HG03025 (cell line): Measurements from ENCODE around the gene ACTN4.

Experiments used
- ATAC-seq: cut with Tn5 transposase; IDR thresholded peaks from one replicate; pipeline ENCODE4 v1.9.1; 2021; ENCODE audit warnings: mild to moderate bottlenecking, moderate library complexity; ENCODE audit not compliant: unreplicated experiment, low FRiP score

The ACTN4 gene

DNA sequence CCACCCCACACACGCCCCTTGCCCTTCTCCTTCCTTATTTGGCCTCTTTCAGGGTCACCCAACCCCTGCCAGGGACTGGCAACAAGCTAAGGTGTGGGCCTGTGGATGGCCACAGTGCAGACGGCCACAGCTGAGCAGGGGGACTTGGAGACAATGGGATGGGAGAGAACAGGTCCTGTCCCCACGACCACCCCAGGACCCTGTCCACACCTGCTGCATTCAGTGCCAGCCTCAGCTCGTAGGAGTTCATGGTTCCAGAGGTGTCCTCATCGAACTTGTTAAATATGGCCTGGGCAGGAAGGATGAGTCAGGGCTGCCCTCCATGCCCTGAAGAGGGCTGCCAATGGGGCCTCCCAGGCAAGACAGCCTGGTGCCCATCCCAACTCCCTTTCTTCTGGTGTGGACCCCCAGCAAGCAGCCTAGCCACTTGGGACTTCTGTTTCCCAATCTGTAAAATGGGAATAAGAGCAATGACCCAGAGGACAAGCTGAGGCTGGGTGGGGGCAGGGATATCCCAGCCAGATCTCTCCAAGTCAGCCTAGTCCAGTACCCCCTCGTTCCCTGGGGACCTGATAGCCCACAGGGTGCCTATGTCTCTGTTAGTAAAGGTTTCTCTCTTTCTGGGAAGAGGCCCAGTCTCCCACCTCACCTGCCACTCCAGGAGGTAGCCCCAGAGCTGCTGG lies 86.2 kb downstream of the ACTN4 start:
- ATAC-seq, result no peak

DNA sequence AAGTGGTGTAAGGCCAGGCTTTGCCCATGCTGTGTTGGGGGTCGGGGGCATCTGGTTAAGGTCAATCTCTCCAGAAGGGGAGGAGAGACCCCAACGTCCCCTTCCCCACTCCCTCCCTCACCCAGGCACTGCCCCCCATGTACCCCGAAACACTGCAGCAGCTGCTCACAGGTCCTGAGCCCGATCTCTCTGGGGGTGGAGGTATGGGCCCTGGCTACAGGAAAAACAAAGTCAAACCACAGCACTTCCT lies 86.7 kb downstream of the ACTN4 start:
- no peak for ATAC-seq

DNA sequence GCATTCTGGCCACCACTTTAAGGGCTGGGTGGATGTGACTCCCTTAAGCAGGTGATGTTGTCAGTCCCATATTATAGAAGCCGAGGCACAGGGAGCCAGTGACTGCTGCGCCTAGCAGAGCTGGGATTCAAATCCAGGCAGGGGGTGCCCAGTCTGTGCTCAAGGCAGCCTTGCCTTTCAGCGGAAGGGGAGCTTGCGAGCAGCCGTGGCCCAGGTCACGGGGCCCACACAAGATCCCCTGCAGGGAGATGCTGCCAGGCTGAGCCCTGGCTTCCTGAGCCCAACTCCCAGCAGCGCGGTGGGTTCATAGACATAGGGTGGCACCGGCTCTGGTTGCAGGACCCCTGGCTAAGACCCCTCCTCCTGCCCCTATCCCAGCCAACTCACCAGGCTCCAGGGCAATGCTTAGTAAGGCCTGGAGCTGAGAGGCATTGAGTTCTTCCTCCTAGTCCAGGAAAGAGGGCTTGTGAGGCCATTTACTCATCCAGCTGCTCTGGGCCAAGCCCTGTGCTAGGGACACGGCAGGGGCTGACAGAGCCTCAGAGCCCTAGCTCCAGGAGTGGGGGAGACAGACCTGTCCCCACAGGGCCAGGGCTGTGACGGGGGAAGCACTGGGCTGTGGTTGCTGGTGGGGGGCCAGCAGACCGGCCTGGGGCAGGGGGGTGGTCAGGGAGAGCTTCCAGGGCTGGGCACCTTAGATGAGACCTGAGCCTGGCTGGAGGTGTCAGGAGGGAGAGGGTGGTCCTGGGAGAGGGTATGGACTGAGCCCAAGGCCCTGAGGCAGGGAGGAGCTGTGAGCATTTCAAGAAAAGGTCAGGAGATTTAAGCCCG lies 87.2 kb downstream of the ACTN4 start:
- ATAC-seq, result no peak

DNA sequence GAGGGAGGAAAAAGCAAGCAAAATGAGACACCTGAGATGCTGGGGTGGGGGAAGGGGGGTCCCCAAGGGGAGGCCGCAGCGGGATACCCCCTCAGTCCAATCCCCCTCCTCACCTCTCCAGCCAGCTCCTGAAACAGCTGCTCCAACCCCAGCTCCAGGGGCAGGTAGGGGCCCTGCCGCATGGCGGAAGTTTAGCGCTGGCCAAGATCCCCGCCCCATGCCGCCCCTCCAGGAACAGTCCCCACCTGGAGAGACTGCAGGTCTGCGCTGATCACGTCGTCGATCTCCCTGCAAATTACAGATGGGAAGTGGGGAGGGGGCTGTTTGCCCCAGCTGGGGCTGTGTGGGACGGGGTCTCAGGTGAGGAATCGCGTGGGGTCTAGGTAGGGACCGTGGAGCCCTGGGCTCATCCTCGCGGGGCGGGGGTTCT lies 87.8 kb downstream of the ACTN4 start:
- no peak for ATAC-seq

DNA sequence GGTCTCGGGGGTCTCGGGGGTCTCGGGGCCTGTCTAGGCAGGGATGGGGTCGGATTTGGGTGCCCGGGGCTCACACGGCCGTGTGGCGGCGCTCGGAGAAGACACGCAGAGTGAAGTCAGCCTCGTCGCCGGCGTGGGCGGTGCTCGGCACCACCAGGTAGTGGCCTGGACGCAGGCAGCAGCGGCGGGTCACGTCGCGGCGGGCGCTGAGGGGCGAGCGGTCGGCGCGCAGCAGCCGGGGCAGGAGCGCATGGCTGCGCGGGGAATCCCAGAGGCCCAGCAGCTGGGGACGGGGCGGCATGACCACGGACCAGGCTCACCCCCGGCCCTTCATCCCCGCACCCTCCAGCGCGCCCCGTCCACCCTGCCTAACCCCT lies 88.6 kb downstream of the ACTN4 start:
- no peak for ATAC-seq

DNA sequence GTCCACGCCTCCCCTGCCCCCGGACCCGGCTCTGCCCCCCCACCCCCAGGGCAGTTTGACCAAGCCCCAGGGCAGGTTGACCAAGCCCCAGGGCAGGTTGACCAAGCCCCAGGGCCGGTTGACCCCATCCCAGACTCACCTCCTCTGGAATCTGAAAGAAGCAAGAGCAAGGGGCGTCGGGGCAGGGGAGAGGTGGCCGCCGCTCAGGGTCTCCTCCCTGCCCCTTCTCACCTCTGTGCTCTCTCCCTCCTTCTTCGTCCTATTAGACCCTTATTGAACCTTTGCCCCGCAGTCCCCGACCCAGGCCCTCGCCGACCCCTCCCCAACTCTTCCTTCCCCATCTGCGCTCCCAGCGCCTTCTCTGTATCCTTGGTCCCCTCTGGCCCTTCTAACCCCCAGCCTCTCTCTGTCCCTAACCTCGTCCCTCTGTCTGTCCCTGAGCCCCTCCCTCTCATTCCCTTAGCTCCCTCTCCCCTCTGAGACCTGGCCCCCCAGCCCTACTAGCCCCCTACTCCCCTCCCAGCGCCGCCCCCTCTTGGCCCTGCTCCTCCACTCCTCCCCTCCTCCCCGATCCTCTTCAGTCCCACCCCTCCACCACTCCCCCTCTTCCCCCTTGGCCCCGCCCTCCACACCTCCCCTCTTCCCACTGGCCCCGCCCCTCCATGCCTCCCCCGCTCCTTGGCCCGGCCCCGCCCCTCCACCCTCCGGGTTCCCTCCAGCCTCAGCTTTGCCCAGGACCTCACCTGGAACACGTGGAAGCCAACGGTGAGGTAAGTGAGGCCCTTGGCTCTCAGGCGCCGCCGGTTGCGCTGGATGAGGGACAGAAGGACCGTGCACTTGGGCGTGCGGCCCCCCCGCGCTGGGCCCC lies 89.2 kb downstream of the ACTN4 start:
- ATAC-seq, result no peak

DNA sequence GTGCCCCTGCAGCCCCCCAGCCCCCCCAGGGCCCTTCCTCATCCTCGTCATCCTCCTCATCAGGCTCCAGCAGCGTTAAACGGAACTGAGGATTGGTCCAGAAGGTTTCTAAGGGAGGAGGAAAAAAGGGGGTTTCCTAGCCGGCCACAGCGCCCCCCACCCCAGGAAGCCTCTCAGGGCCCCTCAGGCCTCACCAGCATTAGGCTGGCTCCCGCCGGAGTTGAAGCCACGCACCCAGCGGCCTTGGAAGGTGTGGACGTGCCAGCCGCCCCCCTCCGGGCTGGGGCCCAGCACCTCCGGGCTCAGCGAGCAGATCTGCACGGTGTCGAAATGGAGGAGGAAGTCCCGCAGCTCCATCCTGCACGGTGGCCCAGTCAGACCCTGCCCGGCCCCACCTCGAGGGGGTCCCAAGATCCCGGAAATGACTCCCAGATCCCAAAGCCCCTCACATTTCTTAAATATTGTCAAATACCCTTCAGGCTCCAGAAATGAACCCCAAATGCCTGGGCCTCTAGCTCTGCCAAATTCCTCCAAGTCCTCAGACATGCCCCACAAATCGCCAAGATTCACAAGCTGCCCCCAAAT lies 89.9 kb downstream of the ACTN4 start:
- no peak for ATAC-seq

DNA sequence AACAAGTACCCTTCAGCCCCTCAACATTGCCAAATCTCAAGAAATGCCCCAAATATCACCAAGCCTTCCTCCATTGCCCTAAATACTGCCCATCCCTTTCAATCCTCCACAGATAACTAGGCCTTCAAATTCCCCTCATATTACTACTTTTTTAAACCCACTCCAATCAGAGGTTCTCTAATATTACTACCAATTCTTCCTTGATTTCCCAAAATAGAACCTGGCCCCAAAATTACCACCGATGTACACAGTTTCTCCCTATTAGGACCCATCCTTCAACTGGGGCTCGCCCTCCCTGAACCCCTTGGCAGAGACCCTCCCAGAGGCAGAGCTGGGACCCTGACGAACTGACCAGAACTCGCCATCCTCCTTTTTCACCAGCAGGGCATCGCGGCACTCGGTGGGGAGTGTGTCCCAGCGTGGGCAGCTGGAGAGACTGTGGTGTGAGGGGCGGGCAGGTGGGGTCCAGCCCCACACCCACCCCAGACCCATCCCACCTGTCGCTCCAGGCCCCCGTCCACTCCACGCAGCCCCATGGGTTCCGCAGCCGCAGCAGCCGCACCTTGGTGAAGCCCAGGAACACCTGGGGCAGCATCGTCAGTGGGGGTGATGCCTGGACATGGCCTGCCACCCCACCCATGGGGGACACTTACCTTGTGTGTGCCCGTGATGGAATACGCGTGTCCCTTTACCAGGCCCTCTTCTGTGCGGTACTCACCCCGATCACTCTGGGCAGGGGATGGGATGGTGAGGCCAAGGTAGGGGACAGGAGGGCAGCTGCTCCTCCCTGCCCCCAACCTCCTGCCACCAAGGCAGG lies 90.7 kb downstream of the ACTN4 start:
- no peak for ATAC-seq

DNA sequence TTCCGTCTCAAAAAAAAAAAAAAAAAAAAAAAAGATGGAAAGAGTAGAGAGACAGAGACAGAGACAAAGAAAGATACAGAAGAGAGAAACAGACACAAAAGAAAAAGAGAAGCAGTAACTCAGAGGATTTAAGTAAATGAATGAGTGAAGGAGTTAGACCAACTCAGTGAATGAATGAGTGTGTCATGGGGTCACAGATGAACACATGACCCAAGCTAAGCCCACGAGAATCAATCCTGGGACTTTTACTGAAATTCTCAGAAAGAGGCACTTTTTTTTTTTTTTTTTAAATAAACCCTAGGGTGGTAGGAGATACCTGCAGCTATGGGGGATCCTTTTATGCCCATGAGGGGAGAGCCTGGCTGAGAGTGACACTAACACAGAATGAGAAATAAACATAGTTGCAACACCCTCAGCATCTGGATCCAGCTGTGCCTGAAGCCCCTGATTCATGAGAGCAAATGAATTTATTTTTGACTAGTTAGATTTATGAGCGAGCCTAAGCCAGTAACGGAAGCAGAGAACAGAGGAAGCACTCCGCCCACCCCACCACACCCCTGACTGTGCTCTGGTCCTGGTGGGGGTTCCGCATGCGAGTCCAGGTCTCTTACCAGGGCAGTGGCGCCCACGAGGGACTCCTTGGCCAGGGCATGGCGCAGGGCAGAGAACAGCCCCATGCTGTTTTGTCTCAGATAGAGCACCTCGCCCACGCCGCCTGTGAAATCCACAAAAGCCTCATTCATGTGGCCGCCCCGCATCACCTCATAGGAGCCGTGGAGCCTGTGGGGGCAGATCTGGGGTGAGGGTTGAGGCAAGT lies 92.2 kb downstream of the ACTN4 start:
- no peak for ATAC-seq

DNA sequence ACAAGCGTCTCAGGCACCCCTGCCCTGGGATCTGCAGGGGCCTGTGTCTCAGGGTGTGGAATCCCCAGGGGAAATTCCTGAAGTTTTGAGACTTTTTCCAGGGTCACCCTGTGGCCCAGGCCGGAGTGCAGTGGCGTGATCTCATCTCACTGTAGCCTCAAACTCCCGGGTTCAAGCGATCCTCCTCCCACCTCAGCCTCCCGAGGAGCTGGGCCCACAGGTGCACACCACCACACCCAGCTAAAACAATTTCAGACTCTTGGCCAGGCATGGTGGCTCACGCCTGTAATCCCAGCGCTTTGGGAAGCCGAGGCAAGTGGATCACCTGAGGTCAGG lies 92.8 kb downstream of the ACTN4 start:
- ATAC-seq, result no peak

DNA sequence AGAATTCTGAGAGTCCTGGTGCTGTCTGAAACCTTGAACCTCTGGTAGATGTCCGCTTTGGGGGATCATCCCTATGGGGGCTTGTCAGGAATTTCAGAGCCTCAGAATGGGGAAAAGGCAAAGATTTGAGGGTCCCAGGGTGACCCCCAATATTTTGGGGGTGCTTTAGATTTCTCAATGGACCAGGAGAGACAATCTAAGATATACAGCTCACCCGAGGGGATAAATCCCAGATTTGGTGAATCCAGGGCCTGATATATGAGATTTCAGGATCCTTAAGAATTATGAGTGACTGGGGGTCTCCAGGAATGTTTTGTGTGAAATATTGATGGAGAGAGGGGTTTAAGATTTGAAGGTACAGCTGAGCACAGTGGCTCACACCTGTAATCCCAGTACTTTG lies 93.5 kb downstream of the ACTN4 start:
- ATAC-seq, result no peak

DNA sequence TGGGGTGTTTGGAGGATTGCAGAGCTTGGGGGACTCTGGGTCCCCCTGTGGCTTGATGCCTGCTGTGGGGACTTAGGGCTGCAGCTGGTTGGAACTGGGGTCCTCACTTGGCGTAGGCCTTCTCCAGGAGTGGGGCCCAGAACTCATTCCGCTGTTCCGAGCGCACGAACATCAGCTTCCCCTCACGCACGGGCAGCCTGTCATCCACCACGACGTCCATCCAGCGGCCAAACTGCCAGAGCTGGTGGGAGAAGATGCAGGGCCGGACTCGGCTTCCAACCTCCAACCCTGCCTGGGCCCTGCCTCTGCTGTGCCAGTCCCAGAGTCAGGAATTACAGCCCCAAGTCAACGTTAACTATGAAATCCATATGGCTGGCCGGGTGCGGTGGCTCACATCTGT lies 94.2 kb downstream of the ACTN4 start:
- no peak for ATAC-seq

DNA sequence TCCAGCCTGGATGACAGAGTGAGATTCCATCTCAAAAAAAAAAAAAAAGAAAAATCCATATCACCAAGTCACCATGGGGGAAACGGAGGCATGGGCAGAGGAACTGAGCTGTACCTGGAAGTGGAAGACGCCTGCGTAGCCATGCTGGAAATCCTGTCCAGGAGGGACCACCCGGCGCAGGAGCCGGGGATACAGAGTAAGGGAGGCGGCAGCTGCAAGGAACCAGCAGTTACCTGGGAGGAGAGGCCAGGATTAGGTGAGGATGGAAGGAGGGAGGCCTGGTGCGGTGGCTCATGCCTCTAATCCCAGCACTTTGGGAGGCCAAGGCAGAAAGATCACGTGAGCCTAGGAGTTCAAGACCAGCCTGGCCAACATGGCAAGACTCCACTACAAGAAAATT lies 94.8 kb downstream of the ACTN4 start:
- ATAC-seq, result no peak

DNA sequence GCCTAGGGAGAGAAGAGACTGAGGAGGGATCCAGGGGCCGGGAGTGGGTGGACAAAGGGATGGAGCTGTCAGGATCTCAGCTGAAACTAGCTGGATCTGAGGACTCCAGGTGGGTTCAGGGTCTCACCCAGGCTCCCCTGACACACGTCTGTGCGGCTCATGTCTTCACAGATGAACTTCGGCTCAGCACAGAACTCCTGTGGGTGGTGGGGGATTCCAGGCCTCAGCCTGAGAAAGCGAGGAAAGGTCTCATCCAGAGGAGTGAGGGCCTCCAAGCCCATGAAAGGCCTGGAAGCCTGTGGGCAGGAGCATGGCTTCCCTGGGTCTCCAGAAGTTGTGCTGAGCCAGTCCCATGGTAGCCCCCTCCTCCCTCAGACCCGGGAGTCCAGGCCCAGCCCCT lies 95.5 kb downstream of the ACTN4 start:
- ATAC-seq, result no peak

DNA sequence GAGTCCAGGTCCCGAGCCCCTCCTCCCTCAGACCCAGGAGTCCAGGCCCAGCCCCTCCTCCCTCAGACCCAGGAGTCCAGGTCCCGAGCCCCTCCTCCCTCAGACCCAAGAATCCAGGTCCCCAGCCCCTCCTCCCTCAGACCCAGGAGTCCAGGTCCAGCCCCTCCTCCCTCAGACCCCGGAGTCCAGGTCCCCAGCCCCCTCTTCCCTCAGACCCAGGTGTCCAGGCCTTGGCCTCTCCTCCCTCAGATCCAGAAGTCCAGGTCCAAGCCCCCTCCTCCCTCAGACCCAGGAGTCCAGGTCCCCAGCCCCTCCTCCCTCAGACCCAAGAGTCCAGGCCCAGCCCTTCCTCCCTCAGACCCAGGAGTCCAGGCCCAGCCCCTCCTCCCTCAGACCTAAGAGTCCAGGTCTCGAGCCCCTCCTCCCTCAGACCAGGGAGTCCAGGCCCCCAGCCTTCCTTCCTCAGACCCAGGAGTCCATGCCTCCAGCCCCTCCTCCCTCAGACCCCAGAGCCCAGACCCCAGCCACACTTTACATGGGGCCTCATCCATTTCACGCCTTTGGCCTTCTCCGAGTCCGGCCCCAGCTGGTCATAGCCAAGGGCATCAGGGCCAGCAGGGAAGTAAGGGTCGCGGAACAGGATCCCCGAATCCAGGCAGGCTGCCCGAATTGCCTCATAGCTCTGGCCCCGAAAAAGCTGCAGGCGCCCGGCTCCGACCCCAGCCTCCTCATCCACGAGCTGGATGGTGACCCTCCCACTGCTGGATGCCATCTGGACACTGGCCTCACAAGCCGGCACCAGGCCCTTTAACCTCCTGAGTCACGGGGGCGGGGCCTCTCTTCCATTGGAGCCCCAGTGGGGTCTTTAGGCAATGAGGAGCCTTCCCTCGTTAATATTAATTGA lies 96.2 kb downstream of the ACTN4 start:
- no peak for ATAC-seq

DNA sequence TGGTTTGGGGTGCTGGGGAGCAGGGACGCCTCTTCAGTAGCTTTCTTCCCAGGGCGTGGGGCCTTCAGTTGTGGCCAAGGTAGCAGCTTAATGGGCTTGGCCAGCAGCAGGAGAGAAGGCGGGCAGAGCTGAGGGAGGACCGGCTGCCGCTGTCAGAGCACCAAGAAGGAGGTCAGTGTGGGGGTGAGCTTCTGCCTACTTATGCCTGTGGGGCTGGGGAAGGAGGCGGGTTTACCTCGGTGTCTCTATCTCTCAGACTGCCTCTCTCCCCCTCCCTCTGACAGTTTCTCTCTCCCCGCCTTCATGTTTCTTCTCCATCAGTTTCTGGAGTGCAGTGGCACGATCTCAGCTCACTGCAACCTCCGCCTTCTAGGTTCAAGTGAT lies 96.8 kb downstream of the ACTN4 start, which contains the start of gene CAPN12:
CAPN12 (minus strand) TSS at position 177 of the 384 bp plus-strand sequence. CDS start 309 bp downstream, outside the sequence.
- no peak for ATAC-seq

DNA sequence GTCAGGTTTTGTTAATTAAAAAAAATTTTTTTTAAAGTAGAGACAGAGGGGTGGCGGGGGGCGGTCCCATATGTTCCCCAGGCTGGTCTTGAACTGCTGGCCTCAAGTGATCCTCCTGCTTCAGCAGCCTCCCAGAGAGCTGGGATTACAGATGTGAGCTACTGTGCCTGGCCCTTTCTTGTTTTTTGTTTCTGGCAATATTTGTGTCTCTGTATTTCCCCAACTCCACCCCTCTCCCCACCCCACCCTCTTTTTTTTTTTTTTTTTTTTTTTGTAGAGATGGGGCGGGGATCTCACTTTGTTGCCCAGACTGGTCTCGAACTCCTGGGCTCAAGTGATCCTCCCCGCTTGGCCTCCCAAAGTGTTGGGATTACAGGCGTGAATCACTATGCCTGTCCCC lies 97.4 kb downstream of the ACTN4 start:
- no peak for ATAC-seq

DNA sequence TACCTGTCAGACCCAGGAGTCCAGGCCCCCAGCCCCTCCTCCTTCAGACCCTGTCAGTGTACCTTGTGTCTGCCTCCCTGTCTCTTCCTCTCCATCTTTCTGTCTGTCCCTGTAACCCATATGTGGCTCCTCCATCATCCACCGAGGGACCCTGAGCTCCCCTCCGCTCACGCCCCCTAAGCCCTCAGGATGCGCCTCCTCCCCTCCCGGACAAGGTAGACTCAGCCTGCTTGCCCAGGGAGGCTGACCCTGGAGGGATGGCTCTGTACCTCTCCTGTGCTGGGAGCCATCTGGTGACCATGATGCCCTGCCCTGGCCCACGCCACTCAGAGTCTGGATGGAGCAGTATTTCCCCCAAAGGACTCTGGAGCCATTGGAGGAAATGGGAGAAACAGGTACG lies 97.9 kb downstream of the ACTN4 start:
- no peak for ATAC-seq
